Esophagus squamous epithelium (tissue), 4 donors: Measurements from ENCODE around the gene PILRA.
A peak's percentile ranks its signal among the peaks of the same experiment; 100 is the strongest.

ENCODE experiments used
- CTCF ChIP-seq, 6 experiments: fragments of 450-650 bp in 4 of 6; fragments of 200-600 bp in 2 of 6; sonication (generic) in 2 of 6; IDR thresholded peaks; one replicate each; pipeline ENCODE4 v1.5.1; 2016 to 2019; ENCODE audit warnings: antibody characterized with exemption in 6 of 6, mild to moderate bottlenecking in 4 of 6, moderate library complexity in 4 of 6
- POLR2A ChIP-seq, 4 donors: fragments of 450-650 bp; IDR thresholded peaks; one replicate each; pipeline ENCODE4 v1.6.1; 2017; ENCODE audit warnings: antibody characterized with exemption in 4 of 4, mild to moderate bottlenecking in 4 of 4, moderate library complexity in 3 of 4

- TF ChIP-seq CTCF (IDR thresholded peaks at IDR 0.05) (peak in 4 of 6 experiments; percentile 31 to 71 (median 58)), POLR2A (IDR thresholded peaks at IDR 0.05) (peak in 3 of 4 donors; percentile 25 to 90 (median 65))
Measured at GRCh38 chr7:100428967-100429636, 55.8 kb downstream of the PILRA start.
